WERI-Rb-1 (cell line): ENCODE data around the gene RASIP1.
"Not testable (repeated sequence)": the region's sequence is repeated elsewhere in the genome, so short reads cannot be mapped to it uniquely, and the experiment has no call there.

Source experiments
- DNase-seq: peaks from one replicate; pipeline ENCODE4 v3.0.0-alpha.2; 2020
- H3K27ac ChIP-seq: fragments of 250-450 bp; sonication (Bioruptor Pico); 2 replicates; pipeline ENCODE4 v1.5.1; 2020; ENCODE audit warnings: mild to moderate bottlenecking, moderate library complexity
- H3K27me3 ChIP-seq: fragments of 250-450 bp; sonication (Bioruptor Pico); 2 replicates; pipeline ENCODE4 v1.5.1; 2021; ENCODE audit warnings: mild to moderate bottlenecking, low read depth, moderate library complexity; ENCODE audit not compliant: insufficient read depth, severe bottlenecking
- H3K36me3 ChIP-seq: fragments of 250-450 bp; sonication (Bioruptor Pico); 2 replicates; pipeline ENCODE4 v1.5.1; 2020; ENCODE audit warnings: mild to moderate bottlenecking, moderate library complexity
- H3K4me3 ChIP-seq: 2 replicates; pipeline ENCODE4 v1.5.1; 2011; ENCODE audit warnings: low read depth, mild to moderate bottlenecking, control low read depth, low read length
- H3K9me3 ChIP-seq: fragments of 250-450 bp; sonication (Bioruptor Pico); 2 replicates; pipeline ENCODE4 v1.5.1; 2021; ENCODE audit warnings: mild to moderate bottlenecking, moderate library complexity; ENCODE audit not compliant: severe bottlenecking
- CTCF ChIP-seq: IDR thresholded peaks from 2 replicates; pipeline ENCODE4 v1.5.1; 2011; ENCODE audit warnings: low read depth, mild to moderate bottlenecking, control low read depth, inconsistent platforms, low read length

The RASIP1 gene

GRCh38 chr19:48768994-48769713 is 28.7 kb upstream of the RASIP1 start:
- Histone ChIP-seq H3K9me3 (no peaks in the 10 kb centered on the region), H3K4me3 (no peak overlapping the region), H3K36me3 (no peaks in the 10 kb centered on the region), H3K27ac (no peak overlapping the region), H3K27me3 (no peaks in the 10 kb centered on the region)
- TF ChIP-seq CTCF: no peak
- DNase-seq: no peak

GRCh38 chr19:48768171-48768753 is 27.9 kb upstream of the RASIP1 start:
- not testable (repeated sequence) for H3K9me3 ChIP-seq, H3K4me3 ChIP-seq, H3K36me3 ChIP-seq, H3K27me3 ChIP-seq, H3K27ac ChIP-seq, DNase-seq

GRCh38 chr19:48765816-48766215 is 25.4 kb upstream of the RASIP1 start:
- H3K27me3 ChIP-seq, H3K9me3 ChIP-seq, H3K4me3 ChIP-seq, H3K36me3 ChIP-seq, DNase-seq, H3K27ac ChIP-seq: not testable (repeated sequence)

- H3K27me3 ChIP-seq: no peaks in the 10 kb centered on the region
- DNase-seq: no peak
- no peaks in the 10 kb centered on the region for H3K36me3 ChIP-seq
- H3K4me3 ChIP-seq: no peak overlapping the region
- H3K9me3 ChIP-seq: no peaks in the 10 kb centered on the region
- no peak overlapping the region for H3K27ac ChIP-seq
- TF ChIP-seq CTCF: no peak
Measured at GRCh38 chr19:48760504-48761205, 20.2 kb upstream of the RASIP1 start.

- no peak for DNase-seq
- no peaks in the 10 kb centered on the region for H3K36me3 ChIP-seq
- no peak overlapping the region for H3K4me3 ChIP-seq
- H3K27ac ChIP-seq: no peak overlapping the region
- no peaks in the 10 kb centered on the region for H3K27me3 ChIP-seq
- H3K9me3 ChIP-seq: peaks cover 2% of the 10 kb centered on the region
- TF ChIP-seq CTCF: no peak
Measured at GRCh38 chr19:48757741-48758144, 17.3 kb upstream of the RASIP1 start.

GRCh38 chr19:48757089-48757675 is 16.8 kb upstream of the RASIP1 start:
- Histone ChIP-seq H3K36me3 (no peaks in the 10 kb centered on the region), H3K4me3 (no peak overlapping the region), H3K27ac (no peak overlapping the region), H3K27me3 (no peaks in the 10 kb centered on the region), H3K9me3 (peaks cover 2% of the 10 kb centered on the region)
- no peak for DNase-seq
- TF ChIP-seq CTCF: no peak
